Epithelial cell of alveolus of lung (primary cell): ENCODE results near the gene ZIC4. TPM values are rescaled to one million over a fixed set of nuclear protein-coding genes. Genes with fewer than 3 reads are reported as not detected.

ENCODE experiments used
- total RNA-seq: library from RNA; depleted of rRNA; stranded (reverse); fragments of >200 nt; gene quantifications from 2 replicates; pipeline ENCODE4 v1.2.1, GENCODE V29; 2015

The ZIC4 gene
- total RNA-seq, result not detected in 2 replicates

GRCh38 chr3:147406028-147406931 lies at the start of gene ZIC4:
ZIC4 (minus strand) TSS chr3:147406543; CDS start chr3:147402797, 3,746 bp downstream.

GRCh38 chr3:147409143-147410115 lies 3.1 kb upstream of the ZIC4 start, which contains the start of gene ZIC1:
ZIC1 (plus strand) TSS chr3:147409365; CDS start chr3:147410113, 748 bp downstream.

Other genes with a start within 250 kb of the ZIC4 start
- 0.08 TPM in 1 of 2 replicates, not detected in the other for gene ZIC1, start 2.8 kb upstream of the ZIC4 start, total RNA-seq